Thyroid gland (tissue), 4 donors: ENCODE results near the gene PGP.

Experiments used
- CTCF ChIP-seq, 6 experiments: fragments of 200-600 bp in 3 of 6; fragments of 450-650 bp in 3 of 6; sonication (generic) in 3 of 6; IDR thresholded peaks; one replicate each; pipeline ENCODE4 v1.5.1; 2016 to 2019; ENCODE audit warnings: antibody characterized with exemption in 6 of 6, mild to moderate bottlenecking in 2 of 6, inconsistent platforms in 1 of 6, moderate library complexity in 1 of 6
- POLR2A ChIP-seq, 2 donors: fragments of 450-650 bp; IDR thresholded peaks; one replicate each; pipeline ENCODE4 v1.6.1; 2017; ENCODE audit warnings: antibody characterized with exemption in 2 of 2, mild to moderate bottlenecking in 2 of 2, moderate library complexity in 1 of 2

GRCh38 chr16:2243031-2243528 lies 28.4 kb upstream of the PGP start:
- TF ChIP-seq POLR2A (IDR thresholded peaks at IDR 0.05), result no peak
- TF ChIP-seq CTCF (IDR thresholded peaks at IDR 0.05), result no peak
